ENCODE data around the gene NCOA7. TPM values are rescaled to one million over a fixed set of nuclear protein-coding genes. Genes with fewer than 3 reads are reported as not detected.

Gene NCOA7
- total RNA-seq, 4 donors from 2014 or later, result 17.9 to 72.8 (median 40.6) TPM

- no peaks in the 10 kb centered on the region for H3K36me3 ChIP-seq
- peaks cover 3 to 24% of the 10 kb centered on the region in 2 donors for H3K27me3 ChIP-seq
- intact Hi-C loops (cut with DNase I; ENCODE audit: low total_unique reads), result no loop called here
- H3K27ac ChIP-seq, result peak overlapping the region; percentile 68 to 83
- TF ChIP-seq POLR2A (IDR thresholded peaks at IDR 0.05) (no peak), CTCF (IDR thresholded peaks at IDR 0.05) (no peak)
- peak overlapping the region; percentile 34 to 71 for H3K4me3 ChIP-seq
- H3K9me3 ChIP-seq, result no peaks in the 10 kb centered on the region
- no peaks in the 10 kb centered on the region for H3K4me1 ChIP-seq
- DNase-seq, result no peak
These were observed 42.2 kb upstream of the NCOA7 start for GRCh38 chr6:125748406-125749172.

GRCh38 chr6:125749173-125749864 lies 41.4 kb upstream of the NCOA7 start, which contains the start of gene HEY2:
Gene HEY2, plus strand, starts transcription at chr6:125749632. Its CDS starts 145 bp downstream, at chr6:125749777.
- H3K27ac ChIP-seq, result peak within 1 kb of the TSS; percentile 68 to 83
- H3K4me1 ChIP-seq, result no peaks in the 10 kb centered on the region
- H3K9me3 ChIP-seq, result no peaks in the 10 kb centered on the region
- DNase-seq, result peak; percentile 88 to 92
- no peaks in the 10 kb centered on the region for H3K36me3 ChIP-seq
- peak within 1 kb of the TSS; percentile 37 to 71 for H3K4me3 ChIP-seq
- H3K27me3 ChIP-seq, result peaks cover 3 to 24% of the 10 kb centered on the region in 2 donors
- intact Hi-C loops (cut with DNase I; ENCODE audit: low total_unique reads), result no loop called here
- peak; percentile 45 to 87 for TF ChIP-seq POLR2A (IDR thresholded peaks at IDR 0.05)
- peak in 2 of 4 experiments; percentile 11 to 17 for TF ChIP-seq CTCF (IDR thresholded peaks at IDR 0.05)

GRCh38 chr6:125749865-125750691 lies 40.7 kb upstream of the NCOA7 start:
- TF ChIP-seq CTCF (IDR thresholded peaks at IDR 0.05), result no peak
- TF ChIP-seq POLR2A (IDR thresholded peaks at IDR 0.05), result no peak
- intact Hi-C loops (cut with DNase I; ENCODE audit: low total_unique reads), result no loop called here
- H3K4me3 ChIP-seq, result peak overlapping the region; percentile 37 to 71
- no peaks in the 10 kb centered on the region for H3K9me3 ChIP-seq
- H3K27ac ChIP-seq, result peak overlapping the region; percentile 68 to 70
- H3K36me3 ChIP-seq, result no peaks in the 10 kb centered on the region
- H3K4me1 ChIP-seq, result no peaks in the 10 kb centered on the region
- no peak for DNase-seq
- H3K27me3 ChIP-seq, result peaks cover 3 to 24% of the 10 kb centered on the region in 2 donors

GRCh38 chr6:125750692-125751333 lies 39.9 kb upstream of the NCOA7 start:
- Histone ChIP-seq H3K9me3 (no peaks in the 10 kb centered on the region), H3K4me3 (peak overlapping the region in 1 of 2 donors; percentile 71), H3K27ac (peak overlapping the region in 1 of 2 donors; percentile 70), H3K36me3 (no peaks in the 10 kb centered on the region), H3K4me1 (no peaks in the 10 kb centered on the region), H3K27me3 (peaks cover 3 to 24% of the 10 kb centered on the region in 2 donors)
- TF ChIP-seq POLR2A (IDR thresholded peaks at IDR 0.05) (no peak), CTCF (IDR thresholded peaks at IDR 0.05) (no peak)
- DNase-seq, result no peak
- intact Hi-C loops (cut with DNase I; ENCODE audit: low total_unique reads), result no loop called here
